Measurements from ENCODE around the gene DNAH9.

Gene DNAH9

GRCh38 chr17:11768106-11768505 is 169.8 kb downstream of the DNAH9 start:
- DNase-seq = no peak

GRCh38 chr17:11768981-11769380 is 170.7 kb downstream of the DNAH9 start:
- DNase-seq = no peak

- no peak for DNase-seq
Observed at GRCh38 chr17:11772031-11772430, 173.8 kb downstream of the DNAH9 start.

- no peak for DNase-seq
Observed at GRCh38 chr17:11779892-11780291, 181.6 kb downstream of the DNAH9 start.

- no peak for DNase-seq
Observed at GRCh38 chr17:11780621-11781020, 182.4 kb downstream of the DNAH9 start.

- no peak for DNase-seq
Observed at GRCh38 chr17:11786711-11787438, 188.6 kb downstream of the DNAH9 start.

GRCh38 chr17:11795906-11796305 is 197.6 kb downstream of the DNAH9 start:
- DNase-seq = no peak

- no peak for DNase-seq
Observed at GRCh38 chr17:11797803-11798202, 199.5 kb downstream of the DNAH9 start.

- DNase-seq = no peak
Observed at GRCh38 chr17:11803231-11803969, 205.1 kb downstream of the DNAH9 start.

- no peak for DNase-seq
Observed at GRCh38 chr17:11805138-11805537, 206.9 kb downstream of the DNAH9 start.

- DNase-seq = no peak
Observed at GRCh38 chr17:11805952-11806351, 207.7 kb downstream of the DNAH9 start.

- DNase-seq = no peak
Observed at GRCh38 chr17:11807606-11808005, 209.3 kb downstream of the DNAH9 start.

- no peak for DNase-seq
Observed at GRCh38 chr17:11813278-11813677, 215.0 kb downstream of the DNAH9 start.

GRCh38 chr17:11813871-11814270 is 215.6 kb downstream of the DNAH9 start:
- DNase-seq = no peak

- DNase-seq = no peak
Observed at GRCh38 chr17:11814655-11815262, 216.5 kb downstream of the DNAH9 start.

GRCh38 chr17:11816409-11816808 is 218.1 kb downstream of the DNAH9 start:
- DNase-seq = no peak

GRCh38 chr17:11823862-11824261 is 225.6 kb downstream of the DNAH9 start:
- DNase-seq = no peak

- no peak for DNase-seq
Observed at GRCh38 chr17:11825572-11826209, 227.4 kb downstream of the DNAH9 start.

GRCh38 chr17:11832401-11833137 is 234.3 kb downstream of the DNAH9 start:
- DNase-seq = no peak

- DNase-seq = no peak
Observed at GRCh38 chr17:11836508-11836907, 238.2 kb downstream of the DNAH9 start.

- no peak for DNase-seq
Observed at GRCh38 chr17:11840052-11840451, 241.8 kb downstream of the DNAH9 start.

GRCh38 chr17:11840831-11841230 is 242.6 kb downstream of the DNAH9 start:
- no peak for DNase-seq

- no peak for DNase-seq
Observed at GRCh38 chr17:11848330-11848729, 250.1 kb downstream of the DNAH9 start.

Measured in activated gamma-delta T cell (primary cell).